ENCODE measurements around the gene SH2D4B.

The SH2D4B gene

DNA sequence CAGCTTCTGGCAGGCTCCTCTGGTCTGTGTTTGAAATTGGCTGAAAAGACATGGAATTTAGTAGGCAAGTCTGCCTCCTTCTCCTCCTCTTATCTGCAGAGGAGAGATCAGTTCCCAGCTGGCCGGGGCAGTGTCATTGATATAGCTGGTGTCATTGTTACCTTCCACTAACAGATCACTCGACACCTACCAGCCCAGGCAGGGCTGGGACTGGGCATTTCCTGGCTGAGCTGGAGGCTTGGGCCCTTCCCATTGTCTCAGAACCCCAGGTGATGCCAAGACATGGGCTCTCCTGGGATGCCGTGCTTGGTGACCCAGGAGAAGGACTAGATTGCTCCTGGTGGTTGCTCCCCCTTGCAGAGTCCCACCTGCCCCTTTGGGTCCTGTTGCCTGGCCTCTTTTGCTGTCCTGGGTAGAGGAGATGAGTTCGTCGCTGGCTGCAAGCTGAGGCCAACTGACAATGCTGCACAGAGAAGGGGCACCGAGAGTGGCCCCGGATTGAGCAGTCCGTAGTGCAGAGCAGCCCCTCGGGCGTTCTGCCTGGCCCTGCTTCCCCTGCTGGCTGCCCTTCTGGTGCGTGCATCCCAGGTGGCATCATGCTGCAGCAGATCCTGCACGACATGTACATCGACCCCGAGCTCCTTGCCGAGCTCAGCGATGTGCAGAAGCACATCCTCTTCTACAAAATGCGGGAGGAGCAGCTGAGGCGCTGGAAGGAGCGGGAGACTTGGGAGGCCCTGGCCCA, at the start of gene SH2D4B:
Gene SH2D4B, plus strand, starts transcription at position 167 of the 745 bp plus-strand sequence. Its CDS starts 430 bp downstream, at position 597.
- DNase-seq (ENCODE audit: low spot score): peak; percentile 56

DNA sequence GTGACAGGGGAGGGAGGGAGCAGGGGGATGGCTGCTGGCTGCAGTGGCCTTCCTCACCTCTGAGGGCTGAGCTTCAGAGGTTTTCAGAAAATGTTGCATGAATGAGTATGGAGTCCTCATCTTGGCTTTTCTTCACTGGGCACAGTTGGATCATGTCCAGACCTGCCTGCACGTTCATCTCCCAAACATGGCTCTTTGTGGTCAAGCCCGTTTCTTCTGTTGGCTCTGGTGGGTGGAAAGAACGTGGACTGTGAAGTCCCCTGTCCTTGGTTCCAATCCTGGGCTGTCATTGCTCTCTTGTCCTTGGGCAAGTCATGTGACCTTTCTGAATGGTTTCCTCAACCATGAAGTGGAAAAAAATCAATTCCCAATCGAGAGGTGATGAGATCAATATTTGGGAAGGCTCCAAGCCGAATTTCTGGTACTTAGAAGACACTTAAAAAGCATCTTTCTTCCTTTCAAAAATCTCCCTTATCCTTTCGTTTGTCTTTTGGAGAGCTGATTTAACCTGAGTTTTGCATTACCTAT, 49.1 kb upstream of the SH2D4B start:
- no peak for DNase-seq (ENCODE audit: low spot score)

DNA sequence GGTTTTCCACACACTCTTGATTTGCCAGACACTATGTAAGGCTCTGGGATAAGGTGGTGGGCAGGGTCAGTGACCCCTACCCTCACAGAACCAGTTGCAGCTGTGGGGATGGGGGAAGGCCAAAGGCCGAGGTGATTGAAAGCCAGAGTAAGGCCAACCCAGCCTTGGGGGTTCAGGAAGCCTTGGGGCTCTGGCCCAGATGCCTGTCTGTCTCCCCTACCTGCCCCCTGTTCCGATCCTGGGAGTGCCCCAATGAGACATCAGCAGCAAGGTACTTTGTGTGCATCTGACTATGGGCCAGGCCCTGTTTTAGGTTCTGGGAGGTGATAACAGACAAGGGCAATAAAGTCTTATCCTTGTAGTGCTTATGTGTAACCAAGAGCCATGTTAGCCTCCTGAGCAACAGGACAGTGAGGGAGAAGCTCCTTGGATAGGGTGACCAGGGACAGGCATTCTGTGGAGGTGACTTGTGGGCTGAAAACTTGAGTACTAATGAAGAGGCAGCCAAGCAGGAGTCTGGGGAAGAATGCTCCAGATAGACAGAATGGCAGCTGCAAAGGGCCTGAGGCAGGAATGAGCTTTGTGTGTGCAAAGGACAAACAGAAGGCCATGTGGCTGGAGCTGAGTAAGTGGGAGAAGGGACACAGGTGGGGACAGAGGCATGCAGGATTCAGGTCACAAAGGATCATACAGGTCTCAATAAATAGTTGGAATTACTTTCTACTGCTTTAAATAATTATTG, 48.2 kb upstream of the SH2D4B start:
- no peak for DNase-seq (ENCODE audit: low spot score)

DNA sequence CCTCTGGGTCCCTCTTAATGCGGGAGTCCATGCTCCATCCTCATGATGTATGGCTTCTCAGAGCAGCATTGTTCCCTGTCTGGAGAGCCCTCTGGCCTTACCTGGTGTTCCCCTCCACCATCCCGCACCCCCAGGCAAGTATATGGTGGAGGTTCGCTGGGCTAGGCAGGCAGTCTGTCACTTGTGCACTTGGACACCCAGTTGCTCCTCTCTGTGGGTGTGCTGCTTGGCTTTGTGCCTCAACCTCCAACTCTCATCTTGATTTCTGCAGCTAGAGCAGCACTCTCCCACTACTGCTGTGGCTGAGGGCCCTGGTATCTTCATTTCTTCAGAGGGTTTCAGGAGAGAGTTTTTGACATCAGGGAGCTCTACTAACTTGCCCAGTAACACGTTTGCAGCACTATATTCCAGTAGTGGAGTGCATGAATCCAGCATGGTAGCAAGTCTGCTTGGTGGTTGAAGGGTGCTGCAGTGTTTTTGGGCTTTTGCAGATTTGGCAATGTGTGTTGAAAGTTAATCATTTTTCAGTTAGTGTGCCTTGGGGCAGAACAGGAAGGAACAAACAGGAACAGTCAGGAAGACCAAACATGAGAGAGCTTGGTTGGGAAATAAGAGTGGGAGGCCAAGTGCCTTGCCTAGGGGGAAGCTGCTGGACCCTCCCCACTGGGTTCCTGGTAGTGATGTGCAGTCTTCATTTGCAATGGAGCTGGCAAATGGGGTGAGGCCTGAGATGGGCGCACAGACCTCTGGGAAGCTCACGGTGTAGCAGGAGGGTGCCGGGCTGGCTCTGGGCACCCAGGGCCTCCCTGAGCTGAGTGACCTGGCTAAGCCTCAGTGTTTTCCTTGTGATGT, 46.2 kb upstream of the SH2D4B start:
- DNase-seq (ENCODE audit: low spot score): no peak

DNA sequence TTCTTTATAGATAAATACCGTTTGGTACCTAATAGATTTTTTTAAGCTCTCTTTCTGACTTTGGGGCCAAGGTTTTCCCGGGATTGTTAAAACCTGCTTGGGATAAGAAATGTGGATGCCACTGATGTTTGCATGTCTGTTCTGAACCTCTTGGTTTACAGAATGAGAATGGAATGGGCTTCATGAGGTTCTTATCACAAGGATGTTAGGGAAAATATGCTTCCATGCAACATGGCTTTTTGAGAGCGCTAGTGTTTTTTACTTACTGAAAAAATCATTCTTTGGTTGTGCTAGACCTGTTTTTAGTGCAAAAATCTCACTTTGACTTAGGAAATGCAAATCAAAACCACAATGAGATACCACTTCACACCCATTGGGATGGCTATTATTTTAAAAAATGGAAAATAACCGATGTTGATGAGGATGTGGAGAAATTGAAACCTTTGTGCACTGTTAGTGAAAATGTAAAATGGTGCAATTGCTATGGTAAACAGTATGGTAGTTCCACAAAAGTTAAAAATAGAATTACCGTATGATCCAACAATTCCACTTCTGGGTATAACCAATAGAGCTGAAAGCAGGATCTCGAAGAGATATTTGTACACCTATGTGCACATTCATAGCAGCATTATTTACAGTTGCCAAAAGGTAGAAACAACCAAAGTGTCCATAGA, 44.7 kb upstream of the SH2D4B start:
- DNase-seq (ENCODE audit: low spot score): no peak

DNA sequence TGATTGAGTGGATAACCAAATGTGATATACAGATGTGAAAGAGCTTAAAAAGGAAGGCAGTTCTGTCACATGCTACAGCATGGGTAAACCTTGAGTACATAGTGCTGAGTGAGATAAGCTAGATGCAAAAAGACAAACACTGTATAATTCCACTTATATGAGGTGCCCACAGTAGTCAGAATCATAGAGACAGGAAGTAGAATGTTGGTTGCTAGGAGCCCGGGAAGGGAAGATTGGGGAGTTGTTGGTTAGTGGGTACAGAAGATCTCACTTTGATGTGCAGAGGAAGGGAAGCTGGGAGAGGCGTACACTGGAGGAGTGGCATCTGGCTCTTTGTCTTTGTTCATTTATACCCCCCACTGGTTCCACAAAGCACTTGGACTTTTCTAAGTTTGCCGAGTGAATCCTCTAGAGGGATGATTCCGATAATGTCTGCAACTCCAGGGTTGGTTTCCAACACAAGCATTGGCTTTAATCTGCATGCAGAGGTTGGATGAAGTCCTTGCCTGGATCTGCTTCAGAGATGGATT, 44.1 kb upstream of the SH2D4B start:
- DNase-seq (ENCODE audit: low spot score): no peak

DNA sequence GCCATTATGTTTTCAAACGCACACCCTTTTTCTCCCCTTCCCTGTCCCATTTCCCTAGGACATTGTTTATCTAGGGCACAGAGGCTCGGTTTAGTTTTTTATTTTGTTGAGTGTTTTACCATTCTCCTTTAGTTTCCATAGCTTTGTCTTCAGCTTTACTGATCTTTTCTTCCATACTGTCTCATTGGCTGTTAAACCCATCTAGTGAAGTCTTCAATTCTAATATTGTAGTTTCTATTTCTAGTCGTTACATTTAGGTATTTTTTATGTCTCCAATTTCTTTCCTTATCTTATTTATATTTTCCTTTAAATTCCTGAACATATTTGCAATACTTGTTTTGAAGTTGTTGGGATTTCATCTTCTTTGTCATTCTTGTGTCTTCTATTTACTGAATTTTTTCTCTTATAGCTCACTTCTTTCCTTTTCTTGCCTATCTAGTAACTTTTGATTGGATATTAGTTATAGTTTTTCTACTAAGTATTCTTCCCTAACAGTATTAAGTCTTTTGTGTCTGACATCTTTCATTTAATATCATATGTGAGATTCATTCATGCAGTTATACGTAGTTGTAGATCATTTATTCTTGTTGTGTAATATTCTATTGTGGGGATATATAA, 41.0 kb upstream of the SH2D4B start:
- no peak for DNase-seq (ENCODE audit: low spot score)

DNA sequence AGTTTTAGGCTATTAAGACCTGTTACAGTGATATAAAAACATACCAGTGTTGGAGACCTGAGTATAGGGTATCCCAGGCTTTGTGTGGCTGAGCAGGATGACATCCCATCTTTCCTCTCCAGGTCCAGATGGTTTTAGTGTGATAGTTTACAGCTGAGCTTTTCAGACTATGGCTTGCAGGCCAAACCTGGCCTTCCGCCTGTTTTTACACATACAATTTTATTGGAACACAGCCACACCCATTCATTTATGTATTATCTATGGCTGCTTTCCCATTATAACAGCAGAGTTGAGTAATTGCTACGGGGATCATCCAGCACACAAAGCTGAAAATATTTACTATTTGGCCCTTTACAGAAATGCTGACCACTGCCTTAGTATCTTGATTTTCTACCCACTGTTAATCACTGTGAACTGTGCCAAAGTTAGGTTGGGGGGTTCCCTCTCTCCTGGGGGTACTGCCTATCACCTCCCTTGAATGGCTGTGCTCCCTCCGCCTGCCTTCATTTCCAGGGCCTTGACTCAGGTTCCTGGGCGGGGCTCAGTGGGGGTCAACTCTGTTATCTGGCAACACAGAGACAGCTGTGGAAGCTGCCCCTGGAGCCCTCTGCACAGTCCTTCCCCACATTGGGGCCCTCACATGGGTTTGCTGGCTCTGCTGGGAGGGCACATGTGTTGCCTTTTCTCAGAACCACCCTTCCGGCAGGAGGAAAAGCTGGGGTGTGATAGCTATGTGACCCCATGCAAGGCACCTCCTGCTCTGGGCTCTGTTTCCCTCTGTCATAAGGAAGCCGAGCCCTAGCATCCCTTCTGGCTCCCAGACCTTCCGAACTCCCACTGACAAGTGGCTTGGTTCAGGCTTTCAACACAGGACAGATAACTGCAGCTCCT, 40.3 kb upstream of the SH2D4B start:
- DNase-seq (ENCODE audit: low spot score): no peak

DNA sequence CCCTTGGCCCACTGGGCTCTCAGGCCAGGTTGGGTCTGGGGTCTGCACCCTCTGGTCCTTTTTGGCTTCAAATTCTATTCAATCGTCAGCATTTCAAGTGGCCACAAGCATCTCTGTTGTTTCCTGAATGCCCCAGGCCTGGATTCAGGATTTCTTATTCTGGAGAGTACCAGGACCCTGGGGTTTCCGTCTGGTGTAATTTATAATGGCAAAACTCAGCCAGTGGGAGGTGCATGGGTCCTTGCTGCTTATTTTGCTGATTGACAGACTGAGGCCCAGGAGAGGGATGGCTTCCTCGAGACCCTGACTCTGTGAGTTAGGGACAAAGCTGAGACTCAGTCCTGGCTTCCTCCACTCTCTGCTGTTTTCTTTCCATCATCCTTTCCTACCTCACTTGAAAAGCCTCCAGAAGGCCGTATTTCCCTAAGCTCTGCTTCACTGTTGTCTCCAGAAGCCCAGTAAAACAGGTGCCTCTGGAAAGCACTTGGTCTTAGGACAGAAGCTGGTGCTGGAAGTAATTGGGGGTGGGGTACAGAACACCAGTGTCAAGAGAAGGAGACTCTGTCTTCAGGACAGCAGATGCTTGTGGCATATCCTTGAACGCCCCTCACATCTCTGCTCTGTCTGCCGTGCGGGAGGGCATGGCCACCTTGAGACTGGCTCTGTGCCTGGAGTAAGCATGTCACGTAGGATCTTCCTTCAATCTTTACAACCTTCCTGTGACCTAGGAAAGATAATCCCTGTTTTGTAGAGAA, 39.4 kb upstream of the SH2D4B start:
- DNase-seq (ENCODE audit: low spot score): no peak

DNA sequence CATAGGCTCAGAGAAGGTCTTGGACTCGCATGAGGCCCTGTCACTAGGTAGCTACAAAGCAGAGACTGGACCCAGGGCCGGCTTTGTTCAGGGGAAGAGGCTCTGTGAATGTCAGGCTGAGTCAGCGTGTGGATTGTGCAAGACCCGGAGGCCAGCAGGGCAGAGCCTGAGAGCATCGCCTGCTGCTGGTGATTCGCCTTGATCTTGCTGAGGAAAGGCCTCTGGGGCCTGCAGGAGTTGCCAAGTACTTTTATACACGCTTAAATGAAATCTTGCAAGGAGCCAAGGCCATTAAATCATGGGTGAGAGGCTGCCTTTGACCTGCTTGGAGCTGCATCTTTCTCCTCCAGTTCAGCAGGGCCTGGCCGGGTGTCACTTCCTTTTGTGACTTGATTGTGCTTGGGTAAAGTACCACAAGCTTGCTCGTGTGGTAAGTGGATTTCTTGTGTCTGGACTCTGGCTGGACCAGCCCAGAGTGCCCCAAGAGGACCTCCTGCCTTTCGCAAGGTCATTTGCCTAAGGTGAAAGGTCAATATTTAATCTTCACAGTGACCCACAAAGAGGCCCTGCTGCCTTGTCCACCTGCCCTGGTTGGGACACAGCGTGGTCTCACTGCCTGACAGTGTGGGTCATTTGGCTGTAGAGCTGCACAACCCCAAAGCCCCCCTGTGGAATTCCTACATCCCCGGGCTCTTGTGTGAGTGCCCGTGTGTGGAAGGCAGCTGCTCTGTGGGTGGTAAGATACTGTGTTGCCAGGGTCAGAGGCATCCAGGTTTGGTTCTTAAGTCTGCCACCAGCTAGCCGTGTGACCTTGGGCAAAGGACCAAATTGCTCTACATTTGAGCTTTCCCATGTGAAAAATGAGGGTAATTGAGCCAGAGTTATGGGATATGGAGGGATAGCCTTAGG, 38.6 kb upstream of the SH2D4B start:
- no peak for DNase-seq (ENCODE audit: low spot score)

DNA sequence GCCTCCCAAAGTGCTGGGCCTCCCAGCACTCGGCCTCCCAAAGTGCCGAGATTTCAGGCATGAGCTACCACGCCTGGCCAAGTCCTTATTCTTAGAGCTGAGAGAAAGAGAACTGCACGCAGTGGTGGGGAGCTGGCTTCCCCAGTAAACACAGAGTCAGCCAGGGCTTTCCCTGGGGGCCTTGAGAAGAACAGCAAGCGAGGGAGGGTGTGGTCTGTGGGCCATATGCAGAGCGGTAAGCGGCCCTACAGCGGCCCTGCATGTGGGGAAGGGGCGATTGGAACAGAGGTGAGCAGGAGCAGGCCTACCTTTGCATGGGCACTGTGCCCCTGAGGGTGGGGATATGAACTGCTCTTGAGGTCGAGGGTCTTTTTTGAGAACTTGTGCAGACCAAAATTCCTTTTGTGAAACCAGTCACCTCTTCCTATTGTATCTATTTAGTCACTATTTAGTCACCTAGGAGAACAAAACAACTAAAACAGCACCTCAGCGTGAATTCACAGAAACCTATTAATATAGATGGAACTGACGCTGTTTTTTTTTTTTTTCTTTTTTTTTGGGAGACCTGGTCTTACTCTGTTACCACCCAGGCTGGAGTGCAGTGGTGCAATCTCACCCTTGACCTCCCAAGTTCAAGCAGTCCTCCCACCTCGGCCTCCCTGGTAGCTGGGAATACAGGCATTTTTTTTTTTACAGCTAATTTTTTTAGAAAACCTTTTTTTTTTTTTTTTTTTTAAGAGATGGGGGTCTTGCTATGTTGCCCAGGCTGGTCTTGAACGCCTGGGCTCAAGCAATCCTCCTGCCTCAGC, 36.9 kb upstream of the SH2D4B start:
- DNase-seq (ENCODE audit: low spot score): peak; percentile 77

DNA sequence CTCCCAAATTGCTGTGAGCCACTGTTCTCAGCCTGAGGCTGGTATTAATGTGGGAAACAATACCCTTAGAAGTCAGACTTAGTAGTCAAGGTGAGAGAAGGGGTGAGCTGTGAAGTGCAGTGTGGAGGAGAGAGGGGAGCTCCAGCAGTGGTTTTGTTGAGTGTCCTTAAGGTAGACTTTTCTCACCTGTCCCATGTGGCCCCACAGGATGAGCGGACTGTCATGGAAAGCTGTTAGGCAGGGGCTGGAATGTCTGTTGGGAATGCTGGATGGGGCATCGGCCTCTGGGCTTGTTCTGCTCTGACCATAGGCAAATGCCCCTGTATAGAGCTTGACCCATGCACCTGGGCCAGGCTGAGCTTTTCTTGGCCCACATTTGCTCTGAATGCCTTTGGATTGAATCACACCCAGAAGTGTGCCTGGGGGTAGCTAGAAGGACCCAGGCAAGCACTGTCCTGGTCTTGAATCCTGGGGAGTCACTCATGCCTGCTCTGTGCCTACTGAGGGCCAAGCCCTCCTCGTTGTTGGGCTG, 36.3 kb upstream of the SH2D4B start:
- DNase-seq (ENCODE audit: low spot score): no peak

DNA sequence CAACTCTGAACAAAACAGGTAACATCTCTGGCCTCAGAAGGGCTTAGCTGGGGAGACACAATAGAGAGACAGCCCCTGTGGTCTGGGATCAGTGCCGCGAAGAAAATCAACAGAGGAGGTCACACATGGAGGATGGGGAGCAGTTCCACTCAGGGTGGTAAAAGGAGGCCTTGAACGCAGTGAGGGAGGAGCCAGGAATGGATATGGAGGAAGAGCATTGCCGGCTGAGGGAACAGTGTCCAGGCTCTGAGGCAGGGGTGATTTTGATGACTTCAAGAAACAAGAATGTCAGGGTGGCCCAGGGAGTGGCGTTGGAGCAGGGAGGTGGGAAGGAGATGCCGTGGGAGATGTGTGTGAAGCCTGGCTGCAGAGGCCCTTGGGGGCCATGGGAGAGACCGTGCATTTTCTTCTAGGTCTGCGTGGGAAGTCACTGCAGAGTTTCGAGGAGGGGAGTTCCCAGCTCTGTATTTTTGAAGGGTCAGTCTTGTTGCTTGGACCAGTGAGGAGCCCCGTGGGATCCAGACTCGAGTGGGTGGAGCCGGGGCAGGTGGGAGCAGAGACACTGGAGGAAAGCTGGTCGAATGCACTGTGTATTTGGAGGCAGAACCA, 35.7 kb upstream of the SH2D4B start:
- no peak for DNase-seq (ENCODE audit: low spot score)

DNA sequence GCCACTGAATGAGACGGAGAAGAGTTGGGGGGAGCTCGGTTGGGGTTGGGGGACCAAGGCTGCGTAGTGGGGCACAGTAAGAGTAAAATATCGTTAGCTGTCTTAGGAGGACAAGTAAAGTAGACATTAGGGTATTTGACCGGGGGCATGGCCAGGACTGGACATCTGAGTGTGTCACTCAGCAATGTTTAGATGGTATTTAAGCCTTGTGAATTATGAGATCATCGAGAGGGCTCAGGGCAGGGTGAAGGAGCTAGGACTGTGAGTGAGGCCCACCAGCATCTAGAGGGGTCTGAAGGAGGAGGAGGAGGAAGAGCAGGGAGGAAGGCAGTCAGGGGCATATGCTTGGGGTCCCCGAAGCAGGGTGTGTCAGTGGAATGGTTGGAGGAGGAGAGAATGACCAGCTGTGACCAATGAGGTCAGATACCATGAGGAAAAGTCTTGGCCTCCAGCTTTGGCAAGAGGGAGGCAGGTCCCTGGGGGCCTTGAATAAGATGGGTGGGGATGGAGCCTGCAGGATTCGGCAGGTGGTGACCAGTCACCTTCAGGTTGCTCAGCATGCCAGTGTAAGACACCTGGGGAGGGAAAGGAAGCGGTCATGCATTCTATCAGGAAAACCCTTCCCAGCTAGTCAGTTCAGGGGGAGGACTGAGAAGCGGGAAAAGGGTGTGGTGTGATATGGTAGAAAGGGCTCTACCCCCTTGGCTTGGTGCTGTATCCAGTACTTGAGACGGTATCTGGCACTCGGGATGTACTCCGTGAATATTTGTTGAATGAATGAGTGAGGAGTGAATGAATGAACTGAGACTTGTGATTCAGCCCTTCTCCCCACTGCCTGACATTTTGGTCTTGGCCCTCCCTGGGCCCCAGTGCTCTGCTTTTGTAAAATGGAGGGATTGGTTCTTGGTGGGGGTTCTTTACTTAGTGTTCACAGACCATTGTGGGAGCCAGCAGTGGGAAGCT, 34.8 kb upstream of the SH2D4B start:
- no peak for DNase-seq (ENCODE audit: low spot score)

DNA sequence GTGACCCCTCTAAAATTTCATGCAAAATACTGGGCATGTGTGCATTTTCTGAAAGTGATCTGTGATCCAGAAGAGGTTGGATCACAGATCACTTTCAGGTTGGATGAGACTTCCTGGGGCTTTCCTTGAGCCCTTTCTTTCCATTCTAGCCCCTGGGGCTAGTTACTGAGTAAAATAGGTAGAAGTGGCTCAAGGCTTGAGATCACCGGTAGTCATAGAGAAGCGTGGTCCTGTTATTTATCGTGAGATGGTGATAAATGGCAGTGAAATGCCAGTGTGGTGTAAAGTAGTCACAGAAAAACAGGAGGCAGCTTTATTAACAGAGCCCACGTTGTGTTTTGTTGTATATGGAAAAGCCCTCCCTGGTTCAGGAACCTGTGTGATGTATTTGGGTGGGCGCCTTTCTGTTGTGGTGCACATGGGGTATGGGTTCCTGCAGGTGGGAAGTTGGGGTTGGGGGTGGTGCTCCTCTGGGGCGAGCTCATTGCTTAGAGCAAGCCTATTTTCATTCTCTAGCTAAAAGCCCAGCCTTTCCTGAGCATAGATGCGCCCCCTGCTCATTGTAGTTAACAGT, 34.0 kb upstream of the SH2D4B start:
- DNase-seq (ENCODE audit: low spot score): no peak
